Measurements from ENCODE around the gene KLHL33. TPM values are rescaled to one million over a fixed set of nuclear protein-coding genes. Genes with fewer than 3 reads are reported as not detected.

Gene KLHL33
- total RNA-seq, 5 donors from 2014 or later (not counting 1 experiment from before 2014, with no cell fraction given) = 0.07 to 0.65 (median 0.22) TPM

GRCh38 chr14:20379743-20380142 lies 56.2 kb downstream of the KLHL33 start:
- WGBS (ENCODE audit: insufficient coverage) = 86% methylated on average over 1 of the region's 1 CpG
- no peak for ATAC-seq (replicated peaks in 1 of 4)
- no peak for DNase-seq
- H3K36me3 ChIP-seq (ENCODE audit: control insufficient read depth in 2 of 2, extremely low read depth in 1 of 2, insufficient read depth in 1 of 2, low read length in 1 of 2) = peaks cover 41 to 95% of the 10 kb centered on the region in 2 donors
- no peaks in the 10 kb centered on the region for H3K4me1 ChIP-seq (ENCODE audit: control insufficient read depth in 1 of 2, extremely low read depth in 1 of 2, insufficient read depth in 2 of 2, low read length in 2 of 2)
- Mint-ChIP-seq H3K4me3 (no peak overlapping the region), H3K9me3 (no peaks in the 10 kb centered on the region), H3K4me1 (no peaks in the 10 kb centered on the region), H3K27ac (peak overlapping the region in 1 of 2 donors; percentile 34), H3K36me3 (peaks cover 77% of the 10 kb centered on the region), H3K27me3 (no peaks in the 10 kb centered on the region)
- H3K9me3 ChIP-seq = no peaks in the 10 kb centered on the region
- H3K27me3 ChIP-seq (replicated peaks in 1 of 2; ENCODE audit: control insufficient read depth in 2 of 2, extremely low read depth in 1 of 2, insufficient read depth in 2 of 2, low read length in 1 of 2) = no peaks in the 10 kb centered on the region
- H3K27ac ChIP-seq (ENCODE audit: low read length) = no peak overlapping the region
- ChIA-PET CTCF (no interaction called here), POLR2A (no interaction called here)
- H3K4me3 ChIP-seq (ENCODE audit: control insufficient read depth in 1 of 2, extremely low read depth in 1 of 2, low read length in 1 of 2) = no peak overlapping the region

GRCh38 chr14:20377171-20377570 lies 58.8 kb downstream of the KLHL33 start:
- no peaks in the 10 kb centered on the region for H3K9me3 Mint-ChIP-seq

GRCh38 chr14:20376071-20376588 lies 59.8 kb downstream of the KLHL33 start:
- peaks cover 82% of the 10 kb centered on the region for H3K36me3 Mint-ChIP-seq
- CTCF ChIA-PET = no interaction called here
- POLR2A ChIA-PET = no interaction called here

More at GRCh38 chr14:20377171-20377570, 58.8 kb downstream of the KLHL33 start:
- peaks cover 79% of the 10 kb centered on the region for H3K36me3 Mint-ChIP-seq
- H3K4me1 ChIP-seq (ENCODE audit: control insufficient read depth in 1 of 2, extremely low read depth in 1 of 2, insufficient read depth in 2 of 2, low read length in 2 of 2) = no peaks in the 10 kb centered on the region
- ChIA-PET CTCF (no interaction called here), POLR2A (no interaction called here)
- H3K27ac Mint-ChIP-seq = no peak overlapping the region
- H3K4me1 Mint-ChIP-seq = no peaks in the 10 kb centered on the region
- H3K9me3 ChIP-seq = no peaks in the 10 kb centered on the region
- no peaks in the 10 kb centered on the region for H3K27me3 ChIP-seq (replicated peaks in 1 of 2; ENCODE audit: control insufficient read depth in 2 of 2, extremely low read depth in 1 of 2, insufficient read depth in 2 of 2, low read length in 1 of 2)
- no peak overlapping the region for H3K27ac ChIP-seq (ENCODE audit: low read length)
- H3K4me3 ChIP-seq (ENCODE audit: control insufficient read depth in 1 of 2, extremely low read depth in 1 of 2, low read length in 1 of 2) = no peak overlapping the region
- no CpG with 5 or more reads among the region's 2 CpGs for WGBS (ENCODE audit: insufficient coverage)
- DNase-seq = no peak
- H3K4me3 Mint-ChIP-seq = no peak overlapping the region
- no peaks in the 10 kb centered on the region for H3K27me3 Mint-ChIP-seq
- ATAC-seq (replicated peaks in 1 of 4) = no peak
- H3K36me3 ChIP-seq (ENCODE audit: control insufficient read depth in 2 of 2, extremely low read depth in 1 of 2, insufficient read depth in 1 of 2, low read length in 1 of 2) = peaks cover 43 to 95% of the 10 kb centered on the region in 2 donors

More at GRCh38 chr14:20376071-20376588, 59.8 kb downstream of the KLHL33 start:
- ATAC-seq (replicated peaks in 1 of 4) = no peak
- Histone ChIP-seq H3K4me3 (ENCODE audit: control insufficient read depth in 1 of 2, extremely low read depth in 1 of 2, low read length in 1 of 2) (no peak overlapping the region), H3K27ac (ENCODE audit: low read length) (no peak overlapping the region), H3K9me3 (no peaks in the 10 kb centered on the region), H3K4me1 (ENCODE audit: control insufficient read depth in 1 of 2, extremely low read depth in 1 of 2, insufficient read depth in 2 of 2, low read length in 2 of 2) (no peaks in the 10 kb centered on the region), H3K27me3 (replicated peaks in 1 of 2; ENCODE audit: control insufficient read depth in 2 of 2, extremely low read depth in 1 of 2, insufficient read depth in 2 of 2, low read length in 1 of 2) (no peaks in the 10 kb centered on the region), H3K36me3 (ENCODE audit: control insufficient read depth in 2 of 2, extremely low read depth in 1 of 2, insufficient read depth in 1 of 2, low read length in 1 of 2) (peaks cover 32 to 95% of the 10 kb centered on the region in 2 donors)
- no peak for DNase-seq
- no peaks in the 10 kb centered on the region for H3K27me3 Mint-ChIP-seq
- H3K4me1 Mint-ChIP-seq = no peaks in the 10 kb centered on the region
- no peaks in the 10 kb centered on the region for H3K9me3 Mint-ChIP-seq
- 97% methylated on average over 12 of the region's 12 CpGs for WGBS (ENCODE audit: insufficient coverage)
- H3K4me3 Mint-ChIP-seq = no peak overlapping the region
- H3K27ac Mint-ChIP-seq = no peak overlapping the region

Other genes starting within 250 kb of the KLHL33 start
- not detected for gene OR11G2, start 245.3 kb downstream of the KLHL33 start, total RNA-seq
- not detected for gene OR11H6, start 212.5 kb downstream of the KLHL33 start, total RNA-seq
- not detected for gene OR11H7, start 207.2 kb downstream of the KLHL33 start, total RNA-seq
- not detected for gene OR11H4, start 196.9 kb downstream of the KLHL33 start, total RNA-seq
- gene TTC5, start 130.2 kb downstream of the KLHL33 start, total RNA-seq = 10 to 100 TPM; 17.4 to 24.7 (median 20.1) TPM
- 10 to 100 TPM; 20.6 to 25.5 (median 23.0) TPM for gene CCNB1IP1, start 102.9 kb downstream of the KLHL33 start, total RNA-seq
- 10 to 100 TPM; 14.6 to 21.8 (median 15.8) TPM for gene PARP2, start 92.5 kb downstream of the KLHL33 start, total RNA-seq
- gene TEP1, start 22.7 kb downstream of the KLHL33 start, total RNA-seq = 10 to 100 TPM; 38.5 to 71.5 (median 65.5) TPM
- 10 to 100 TPM; 56.4 to 80.2 (median 61.5) TPM for gene OSGEP, start 18.6 kb upstream of the KLHL33 start, total RNA-seq
- 100 to 1,000 TPM in 4 of 5 donors, 10 to 100 TPM in 1; 92.9 to 142 (median 120) TPM for gene APEX1, start 19.1 kb upstream of the KLHL33 start, total RNA-seq
- gene PIP4P1, start 25.3 kb upstream of the KLHL33 start, total RNA-seq = 10 to 100 TPM; 54.2 to 72.8 (median 57.5) TPM
- gene PNP, start 33.2 kb upstream of the KLHL33 start, total RNA-seq = 10 to 100 TPM; 47.7 to 86.2 (median 77.9) TPM
- gene RNASE10, start 69.4 kb upstream of the KLHL33 start, total RNA-seq = 1 to 10 TPM in 2 of 5 donors, under 1 TPM in 3; 0.36 to 1.2 (median 0.66) TPM
- gene RNASE9, start 124.9 kb upstream of the KLHL33 start, total RNA-seq = not detected
- gene RNASE11, start 151.8 kb upstream of the KLHL33 start, total RNA-seq = not detected
- gene RNASE12, start 155.2 kb upstream of the KLHL33 start, total RNA-seq = not detected
- not detected for gene OR6S1, start 205.5 kb upstream of the KLHL33 start, total RNA-seq
- under 1 TPM in 4 of 5 donors, not detected in 1; 0.46 to 0.86 (median 0.56) TPM for gene RNASE4, start 248.4 kb upstream of the KLHL33 start, total RNA-seq

All from T-cell (primary cell).